HepG2 (cell line): Measurements from ENCODE around the gene BID. TPM values are rescaled to one million over a fixed set of nuclear protein-coding genes. Genes with fewer than 3 reads are reported as not detected.
A peak's percentile ranks its signal among the peaks of the same experiment; 100 is the strongest.

Experiments used
- ARNTL ChIP-seq: sonication (generic); formaldehyde crosslinking; IDR thresholded peaks from 2 replicates; pipeline ENCODE4 v1.4.0; 2020; ENCODE audit warnings: mild to moderate bottlenecking, missing genetic modification reagents
- CENPBD1 ChIP-seq: sonication (generic); formaldehyde crosslinking; IDR thresholded peaks from 2 replicates; pipeline ENCODE4 v1.8.0; 2022; ENCODE audit warnings: missing genetic modification reagents, low read depth, mild to moderate bottlenecking, borderline replicate concordance
- CENPX ChIP-seq: sonication (generic); formaldehyde crosslinking; IDR thresholded peaks from 2 replicates; pipeline ENCODE4 v1.9.0; 2021; ENCODE audit warnings: mild to moderate bottlenecking, missing genetic modification reagents, moderate library complexity
- DDIT3 ChIP-seq: sonication (generic); formaldehyde crosslinking; IDR thresholded peaks from 2 replicates; pipeline ENCODE4 v1.4.0; 2020; ENCODE audit warnings: mild to moderate bottlenecking, missing genetic modification reagents
- FOXO1 ChIP-seq: sonication (generic); formaldehyde crosslinking; IDR thresholded peaks from 2 replicates; pipeline ENCODE4 v1.4.0; 2020; ENCODE audit warnings: missing genetic modification reagents
- KDM5A ChIP-seq: fragments of 200-600 bp; sonication (generic); IDR thresholded peaks from 2 replicates; pipeline ENCODE4 v1.7.0; 2018; ENCODE audit warnings: antibody characterized with exemption, mild to moderate bottlenecking, low read length, borderline replicate concordance
- PATZ1 ChIP-seq: sonication (generic); formaldehyde crosslinking; IDR thresholded peaks from 2 replicates; pipeline ENCODE4 v1.4.0; 2020; ENCODE audit warnings: missing genetic modification reagents
- RELA ChIP-seq: sonication (generic); formaldehyde crosslinking; IDR thresholded peaks from 2 replicates; pipeline ENCODE4 v1.4.0; 2020; ENCODE audit warnings: missing genetic modification reagents
- RFXAP ChIP-seq: sonication (generic); formaldehyde crosslinking; IDR thresholded peaks from 2 replicates; pipeline ENCODE4 v1.4.0; 2020; ENCODE audit warnings: missing genetic modification reagents, borderline replicate concordance
- ZFX ChIP-seq: sonication (generic); formaldehyde crosslinking; IDR thresholded peaks from 2 replicates; pipeline ENCODE4 v1.4.0; 2020; ENCODE audit warnings: mild to moderate bottlenecking, low read depth, missing genetic modification reagents, moderate library complexity
- ZKSCAN5 ChIP-seq: sonication (generic); formaldehyde crosslinking; IDR thresholded peaks from 2 replicates; pipeline ENCODE4 v1.5.1; 2020; ENCODE audit warnings: mild to moderate bottlenecking, missing genetic modification reagents
- ZNF329 ChIP-seq: sonication (generic); formaldehyde crosslinking; IDR thresholded peaks from 2 replicates; pipeline ENCODE4 v1.9.0; 2021; ENCODE audit warnings: low read depth, mild to moderate bottlenecking, missing genetic modification reagents
- ZNF337 ChIP-seq: sonication (generic); formaldehyde crosslinking; IDR thresholded peaks from 2 replicates; pipeline ENCODE4 v1.5.1; 2020; ENCODE audit warnings: missing genetic modification reagents, low read depth, mild to moderate bottlenecking, borderline replicate concordance
- ZNF34 ChIP-seq: sonication (generic); formaldehyde crosslinking; IDR thresholded peaks from 2 replicates; pipeline ENCODE4 v1.4.0; 2020; ENCODE audit warnings: mild to moderate bottlenecking, missing genetic modification reagents, borderline replicate concordance
- ZNF354B ChIP-seq: sonication (generic); formaldehyde crosslinking; IDR thresholded peaks from 2 replicates; pipeline ENCODE4 v1.8.0; 2022; ENCODE audit warnings: mild to moderate bottlenecking, missing genetic modification reagents
- ZNF598 ChIP-seq: sonication (generic); formaldehyde crosslinking; IDR thresholded peaks from 2 replicates; pipeline ENCODE4 v1.5.1; 2020; ENCODE audit warnings: mild to moderate bottlenecking, missing genetic modification reagents, borderline replicate concordance
- ZNF7 ChIP-seq: IDR thresholded peaks from 2 replicates; pipeline ENCODE4 v1.6.1; 2016; ENCODE audit warnings: missing biosample characterization, missing genetic modification reagents
- ZNF83 ChIP-seq: sonication (generic); formaldehyde crosslinking; IDR thresholded peaks from 2 replicates; pipeline ENCODE4 v1.4.0; 2020; ENCODE audit warnings: missing genetic modification reagents, mild to moderate bottlenecking, borderline replicate concordance
- polyA plus RNA-seq, 8 experiments: library from polyadenylated mRNA; depleted of rRNA in 3 of 8; stranded (reverse) in 7 of 8; unstranded in 1 of 8; fragments of >200 nt; fragmentation: Illumina TruSeq in 4 of 8; extraction: Trizol in 4 of 8; gene quantifications; 2 replicates each; pipeline versions ENCODE4 v1.2.1 to v1.2.3, GENCODE V29; 2011 to 2016; ENCODE audit warnings: low read depth in 4 of 8, missing spikeins in 1 of 8, mixed read lengths in 1 of 8; ENCODE audit not compliant: insufficient read depth in 1 of 8
- total RNA-seq, 5 experiments: library from RNA; depleted of rRNA; stranded (reverse); fragments of >200 nt; fragmentation: Illumina TruSeq; extraction: Trizol; gene quantifications; 2 replicates each; pipeline ENCODE4 v1.2.3, GENCODE V29; 2016; ENCODE audit warnings: low read depth in 1 of 5
- TF ChIP-seq, protein P1 (sequence below): sonication (generic); formaldehyde crosslinking; IDR thresholded peaks from 2 replicates; pipeline ENCODE4 v1.4.0; 2020; ENCODE audit warnings: missing genetic modification reagents
- TF ChIP-seq, protein P2 (sequence below): sonication (generic); formaldehyde crosslinking; IDR thresholded peaks from 2 replicates; pipeline ENCODE4 v1.8.0; 2022; ENCODE audit warnings: missing genetic modification reagents, mild to moderate bottlenecking, borderline replicate concordance

The BID gene
- total and polyA plus RNA-seq, 2 of the 13 experiments (the other 11 are each of a cell fraction or from before 2014, with no cell fraction given) = 35.3 to 51.7 TPM

DNA sequence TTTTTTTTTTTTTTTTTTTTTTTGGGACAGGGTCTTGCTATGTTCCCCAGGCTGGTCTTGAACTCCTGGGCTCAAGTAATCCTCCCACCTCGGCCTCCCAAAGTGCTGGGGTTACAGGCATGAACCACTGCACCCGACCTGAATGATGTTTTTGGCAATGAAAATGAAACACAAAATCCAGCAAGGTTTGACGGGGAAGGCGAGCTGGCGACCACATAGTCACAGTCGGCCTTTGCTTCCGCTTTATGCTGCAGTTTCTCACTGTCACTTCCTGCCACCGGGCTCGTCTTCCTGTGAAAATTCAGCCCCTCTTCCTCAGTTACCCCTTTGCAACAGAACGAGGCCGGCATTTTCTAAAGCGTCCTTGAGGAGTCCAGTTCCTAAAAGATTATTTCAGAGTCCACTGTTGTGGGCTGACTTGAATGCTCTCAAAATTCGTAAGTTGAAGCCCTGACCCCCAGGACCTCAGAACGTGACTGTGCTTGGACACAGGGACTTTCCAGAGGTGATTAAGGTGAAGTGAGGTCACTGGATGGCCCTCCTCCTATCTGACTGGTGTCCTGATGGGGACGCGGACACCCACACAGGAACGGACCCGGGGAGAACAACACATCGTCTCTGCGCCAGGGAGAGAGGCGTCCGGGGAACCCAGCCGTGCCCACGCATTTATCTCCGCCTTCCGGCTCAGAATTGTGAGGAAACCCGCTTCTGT, 2.9 kb upstream of the BID start (continued):
- TF ChIP-seq, protein P1, sequence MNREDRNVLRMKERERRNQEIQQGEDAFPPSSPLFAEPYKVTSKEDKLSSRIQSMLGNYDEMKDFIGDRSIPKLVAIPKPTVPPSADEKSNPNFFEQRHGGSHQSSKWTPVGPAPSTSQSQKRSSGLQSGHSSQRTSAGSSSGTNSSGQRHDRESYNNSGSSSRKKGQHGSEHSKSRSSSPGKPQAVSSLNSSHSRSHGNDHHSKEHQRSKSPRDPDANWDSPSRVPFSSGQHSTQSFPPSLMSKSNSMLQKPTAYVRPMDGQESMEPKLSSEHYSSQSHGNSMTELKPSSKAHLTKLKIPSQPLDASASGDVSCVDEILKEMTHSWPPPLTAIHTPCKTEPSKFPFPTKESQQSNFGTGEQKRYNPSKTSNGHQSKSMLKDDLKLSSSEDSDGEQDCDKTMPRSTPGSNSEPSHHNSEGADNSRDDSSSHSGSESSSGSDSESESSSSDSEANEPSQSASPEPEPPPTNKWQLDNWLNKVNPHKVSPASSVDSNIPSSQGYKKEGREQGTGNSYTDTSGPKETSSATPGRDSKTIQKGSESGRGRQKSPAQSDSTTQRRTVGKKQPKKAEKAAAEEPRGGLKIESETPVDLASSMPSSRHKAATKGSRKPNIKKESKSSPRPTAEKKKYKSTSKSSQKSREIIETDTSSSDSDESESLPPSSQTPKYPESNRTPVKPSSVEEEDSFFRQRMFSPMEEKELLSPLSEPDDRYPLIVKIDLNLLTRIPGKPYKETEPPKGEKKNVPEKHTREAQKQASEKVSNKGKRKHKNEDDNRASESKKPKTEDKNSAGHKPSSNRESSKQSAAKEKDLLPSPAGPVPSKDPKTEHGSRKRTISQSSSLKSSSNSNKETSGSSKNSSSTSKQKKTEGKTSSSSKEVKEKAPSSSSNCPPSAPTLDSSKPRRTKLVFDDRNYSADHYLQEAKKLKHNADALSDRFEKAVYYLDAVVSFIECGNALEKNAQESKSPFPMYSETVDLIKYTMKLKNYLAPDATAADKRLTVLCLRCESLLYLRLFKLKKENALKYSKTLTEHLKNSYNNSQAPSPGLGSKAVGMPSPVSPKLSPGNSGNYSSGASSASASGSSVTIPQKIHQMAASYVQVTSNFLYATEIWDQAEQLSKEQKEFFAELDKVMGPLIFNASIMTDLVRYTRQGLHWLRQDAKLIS (CRISPR knock-in tag) = no peak
- no peak for TF ChIP-seq CENPX (CRISPR knock-in tag)
- TF ChIP-seq ZFX (CRISPR knock-in tag) = peak; percentile 68
- TF ChIP-seq CENPBD1 (CRISPR knock-in tag) = no peak
- TF ChIP-seq ZNF337 (CRISPR knock-in tag) = no peak
- peak; percentile 25; the same call in 1 of the 2 replicates for TF ChIP-seq ZNF598 (CRISPR knock-in tag)
- TF ChIP-seq KDM5A = no peak
- TF ChIP-seq DDIT3 (CRISPR knock-in tag) = no peak
- TF ChIP-seq FOXO1 (CRISPR knock-in tag) = no peak
- peak; percentile 92 for TF ChIP-seq RELA (CRISPR knock-in tag)
- TF ChIP-seq RFXAP = no peak
- no peak for TF ChIP-seq ZNF34 (CRISPR knock-in tag)
- TF ChIP-seq ZNF7 (CRISPR knock-in tag) = no peak
- no peak for TF ChIP-seq ZKSCAN5 (CRISPR knock-in tag)
- TF ChIP-seq PATZ1 (CRISPR knock-in tag) = 0 out of 2 replicates have a peak, but pooled peaks have one; percentile 18
- TF ChIP-seq, protein P2, sequence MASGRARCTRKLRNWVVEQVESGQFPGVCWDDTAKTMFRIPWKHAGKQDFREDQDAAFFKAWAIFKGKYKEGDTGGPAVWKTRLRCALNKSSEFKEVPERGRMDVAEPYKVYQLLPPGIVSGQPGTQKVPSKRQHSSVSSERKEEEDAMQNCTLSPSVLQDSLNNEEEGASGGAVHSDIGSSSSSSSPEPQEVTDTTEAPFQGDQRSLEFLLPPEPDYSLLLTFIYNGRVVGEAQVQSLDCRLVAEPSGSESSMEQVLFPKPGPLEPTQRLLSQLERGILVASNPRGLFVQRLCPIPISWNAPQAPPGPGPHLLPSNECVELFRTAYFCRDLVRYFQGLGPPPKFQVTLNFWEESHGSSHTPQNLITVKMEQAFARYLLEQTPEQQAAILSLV (CRISPR knock-in tag) = no peak
- no peak for TF ChIP-seq ARNTL (CRISPR knock-in tag)
- TF ChIP-seq ZNF83 (CRISPR knock-in tag) = no peak
- no peak for TF ChIP-seq ZNF354B (CRISPR knock-in tag)
- TF ChIP-seq ZNF329 (CRISPR knock-in tag) = no peak
